NT2/D1 (cell line): ENCODE measurements around the gene MRPS12.

Experiments
- SUZ12 ChIP-seq: IDR thresholded peaks from 2 replicates; pipeline ENCODE4 v1.6.1; 2011; ENCODE audit not compliant: insufficient read length, insufficient read depth; ENCODE audit errors: extremely low read depth
- YY1 ChIP-seq: IDR thresholded peaks from 2 replicates; pipeline ENCODE4 v1.6.1; 2011; ENCODE audit not compliant: insufficient read length, insufficient read depth

DNA sequence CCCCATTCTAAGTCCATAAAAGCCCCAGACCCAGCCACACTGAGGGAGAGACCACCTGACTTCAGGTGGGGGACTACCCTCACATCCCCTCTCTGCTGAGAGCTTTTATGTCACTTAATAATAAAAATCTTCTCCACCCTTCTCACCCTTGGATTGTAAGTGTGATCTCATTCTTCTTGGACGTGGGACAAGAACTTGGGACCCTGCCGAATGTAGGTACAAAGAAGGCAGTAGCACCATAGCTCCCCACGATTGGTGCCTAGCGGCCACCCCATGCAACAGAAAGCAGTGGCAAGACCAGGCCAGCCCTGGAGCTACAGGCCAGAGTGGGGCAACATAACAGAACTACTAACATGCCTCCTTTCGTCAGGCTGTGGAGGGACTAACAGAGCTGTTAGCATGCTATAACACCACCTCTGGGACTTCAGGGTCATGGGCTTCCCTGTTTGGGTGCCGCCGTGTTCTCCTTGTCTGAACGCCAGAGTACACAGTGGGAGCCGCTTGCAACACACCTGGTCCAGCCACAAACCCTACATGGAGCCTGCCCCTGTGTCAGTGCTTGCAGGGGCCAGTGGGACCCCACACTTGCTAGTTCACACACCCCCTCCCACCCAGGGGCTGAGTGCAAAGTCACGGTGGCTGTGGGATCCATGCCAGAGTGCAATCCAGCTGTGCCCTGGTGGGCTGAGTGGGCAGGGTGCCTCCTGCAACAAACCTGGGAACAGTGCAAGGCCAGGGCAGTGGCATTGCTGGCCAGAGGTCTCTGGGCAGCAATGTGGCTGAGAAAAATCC is 50.0 kb downstream of the MRPS12 start:
- TF ChIP-seq SUZ12, result no peak
- no peak for TF ChIP-seq YY1
